Natural killer cell treated with Interleukin-12 subunit alpha and Interleukin-12 subunit beta and Interleukin-15 and Interleukin-18, amount 100 ng/mL, for 72 hours (primary cell): Measurements from ENCODE around the gene LRCOL1. TPM values are rescaled to one million over a fixed set of nuclear protein-coding genes. Genes with fewer than 3 reads are reported as not detected.

Experiments
- ATAC-seq, 2 donors: fragments of 150-1000 bp; cut with Tn5 transposase in 1 of 2; sonication (Bioruptor Pico), chemical (Tn5 transposase) in 1 of 2; 2 replicates each; pipeline ENCODE4 v1.10.0; 2021
- DNase-seq: peaks from one replicate; pipeline ENCODE4 v3.0.0; 2022; ENCODE audit warnings: low spot score
- H3K27ac Mint-ChIP-seq, 2 donors: 1 replicate in 1 of 2; 2 replicates in 1 of 2; pipeline ENCODE4 v1.8.0; 2022; ENCODE audit warnings: mixed read lengths in 2 of 2, mild to moderate bottlenecking in 1 of 2, moderate library complexity in 1 of 2
- H3K27me3 Mint-ChIP-seq, 2 donors: 1 replicate in 1 of 2; 2 replicates in 1 of 2; pipeline ENCODE4 v1.8.0; 2022; ENCODE audit warnings: mixed read lengths in 2 of 2
- H3K36me3 Mint-ChIP-seq: one replicate; pipeline ENCODE4 v1.8.0; 2022; ENCODE audit warnings: mixed read lengths
- H3K4me1 Mint-ChIP-seq, 2 donors: 1 replicate in 1 of 2; 2 replicates in 1 of 2; pipeline ENCODE4 v1.8.0; 2022; ENCODE audit warnings: low read depth in 2 of 2, mixed read lengths in 2 of 2, mild to moderate bottlenecking in 1 of 2
- H3K4me3 Mint-ChIP-seq: one replicate; pipeline ENCODE4 v1.8.0; 2022; ENCODE audit warnings: mixed read lengths
- H3K9me3 Mint-ChIP-seq: 2 replicates; pipeline ENCODE4 v1.8.0; 2022; ENCODE audit warnings: mixed read lengths
- total RNA-seq, 2 donors: library from RNA; stranded (reverse); gene quantifications; one replicate each; pipeline ENCODE4 v1.2.3, GENCODE V29; 2022

LRCOL1 gene
- total RNA-seq, 2 donors from 2014 or later: not detected

GRCh38 chr12:132572106-132572505, 38.3 kb downstream of the LRCOL1 start:
- ATAC-seq (no peak), DNase-seq (no peak)
- H3K36me3 Mint-ChIP-seq: no peaks in the 10 kb centered on the region
- H3K9me3 Mint-ChIP-seq: no peaks in the 10 kb centered on the region
- no peaks in the 10 kb centered on the region for H3K27me3 Mint-ChIP-seq
- no peak overlapping the region for H3K27ac Mint-ChIP-seq
- no peaks in the 10 kb centered on the region for H3K4me1 Mint-ChIP-seq
- no peak overlapping the region for H3K4me3 Mint-ChIP-seq

- Mint-ChIP-seq H3K4me3 (no peak overlapping the region), H3K27me3 (no peaks in the 10 kb centered on the region), H3K4me1 (no peaks in the 10 kb centered on the region), H3K27ac (no peak overlapping the region), H3K36me3 (no peaks in the 10 kb centered on the region), H3K9me3 (no peaks in the 10 kb centered on the region)
- ATAC-seq (no peak), DNase-seq (no peak)
Measured at GRCh38 chr12:132571598-132571997, 38.8 kb downstream of the LRCOL1 start.

- Mint-ChIP-seq H3K4me1 (no peaks in the 10 kb centered on the region), H3K4me3 (no peak overlapping the region), H3K27me3 (no peaks in the 10 kb centered on the region), H3K36me3 (no peaks in the 10 kb centered on the region), H3K27ac (no peak overlapping the region), H3K9me3 (no peaks in the 10 kb centered on the region)
- DNase-seq: no peak
- ATAC-seq: no peak
Measured at GRCh38 chr12:132571051-132571450, 39.3 kb downstream of the LRCOL1 start.

GRCh38 chr12:132570635-132571034, 39.7 kb downstream of the LRCOL1 start:
- Mint-ChIP-seq H3K27ac (no peak overlapping the region), H3K36me3 (no peaks in the 10 kb centered on the region), H3K4me3 (no peak overlapping the region), H3K27me3 (no peaks in the 10 kb centered on the region), H3K4me1 (peaks cover 0 to under 1% of the 10 kb centered on the region in 2 donors), H3K9me3 (no peaks in the 10 kb centered on the region)
- DNase-seq (no peak), ATAC-seq (no peak)

GRCh38 chr12:132569856-132570480, 40.4 kb downstream of the LRCOL1 start:
- H3K27ac Mint-ChIP-seq: no peak overlapping the region

GRCh38 chr12:132568826-132569480, 41.4 kb downstream of the LRCOL1 start:
- H3K36me3 Mint-ChIP-seq: no peaks in the 10 kb centered on the region
- DNase-seq: no peak
- peaks cover 0 to 3% of the 10 kb centered on the region in 2 donors for H3K4me1 Mint-ChIP-seq
- H3K27ac Mint-ChIP-seq: no peak overlapping the region
- ATAC-seq: no peak
- H3K9me3 Mint-ChIP-seq: no peaks in the 10 kb centered on the region
- H3K4me3 Mint-ChIP-seq: no peak overlapping the region
- H3K27me3 Mint-ChIP-seq: no peaks in the 10 kb centered on the region

More at GRCh38 chr12:132569856-132570480, 40.4 kb downstream of the LRCOL1 start:
- no peaks in the 10 kb centered on the region for H3K27me3 Mint-ChIP-seq
- no peak overlapping the region for H3K4me3 Mint-ChIP-seq
- DNase-seq: no peak
- H3K36me3 Mint-ChIP-seq: no peaks in the 10 kb centered on the region
- ATAC-seq: no peak
- H3K9me3 Mint-ChIP-seq: no peaks in the 10 kb centered on the region
- peaks cover 0 to 3% of the 10 kb centered on the region in 2 donors for H3K4me1 Mint-ChIP-seq

GRCh38 chr12:132568301-132568700, 42.1 kb downstream of the LRCOL1 start:
- no peak overlapping the region for H3K27ac Mint-ChIP-seq
- ATAC-seq (no peak), DNase-seq (no peak)
- no peaks in the 10 kb centered on the region for H3K27me3 Mint-ChIP-seq
- no peak overlapping the region for H3K4me3 Mint-ChIP-seq
- peaks cover 0 to 5% of the 10 kb centered on the region in 2 donors for H3K4me1 Mint-ChIP-seq
- H3K9me3 Mint-ChIP-seq: no peaks in the 10 kb centered on the region
- no peaks in the 10 kb centered on the region for H3K36me3 Mint-ChIP-seq

- H3K36me3 Mint-ChIP-seq: no peaks in the 10 kb centered on the region
- no peak overlapping the region for H3K4me3 Mint-ChIP-seq
- DNase-seq (no peak), ATAC-seq (no peak)
- no peaks in the 10 kb centered on the region for H3K27me3 Mint-ChIP-seq
- H3K27ac Mint-ChIP-seq: no peak overlapping the region
- peaks cover 0 to 6% of the 10 kb centered on the region in 2 donors for H3K4me1 Mint-ChIP-seq
- no peaks in the 10 kb centered on the region for H3K9me3 Mint-ChIP-seq
Measured at GRCh38 chr12:132566516-132567131, 43.8 kb downstream of the LRCOL1 start.

- Mint-ChIP-seq H3K36me3 (no peaks in the 10 kb centered on the region), H3K27ac (no peak overlapping the region), H3K4me3 (no peak overlapping the region), H3K9me3 (no peaks in the 10 kb centered on the region), H3K4me1 (peaks cover 0 to 6% of the 10 kb centered on the region in 2 donors), H3K27me3 (no peaks in the 10 kb centered on the region)
- no peak for DNase-seq
- ATAC-seq: no peak
Measured at GRCh38 chr12:132565365-132565764, 45.0 kb downstream of the LRCOL1 start.

GRCh38 chr12:132563911-132564310, 46.5 kb downstream of the LRCOL1 start:
- DNase-seq: no peak
- no peak for ATAC-seq
- no peak overlapping the region for H3K27ac Mint-ChIP-seq
- H3K4me3 Mint-ChIP-seq: no peak overlapping the region
- no peaks in the 10 kb centered on the region for H3K9me3 Mint-ChIP-seq
- no peaks in the 10 kb centered on the region for H3K36me3 Mint-ChIP-seq
- peaks cover 0 to 6% of the 10 kb centered on the region in 2 donors for H3K4me1 Mint-ChIP-seq
- H3K27me3 Mint-ChIP-seq: no peaks in the 10 kb centered on the region

- no peak overlapping the region for H3K4me3 Mint-ChIP-seq
- H3K27me3 Mint-ChIP-seq: peaks cover 0 to 3% of the 10 kb centered on the region in 2 donors
- no peaks in the 10 kb centered on the region for H3K9me3 Mint-ChIP-seq
- H3K4me1 Mint-ChIP-seq: peaks cover 0 to 10% of the 10 kb centered on the region in 2 donors
- no peaks in the 10 kb centered on the region for H3K36me3 Mint-ChIP-seq
- no peak overlapping the region for H3K27ac Mint-ChIP-seq
- ATAC-seq (no peak), DNase-seq (no peak)
Measured at GRCh38 chr12:132562489-132563021, 47.8 kb downstream of the LRCOL1 start.

- peaks cover 0 to 13% of the 10 kb centered on the region in 2 donors for H3K4me1 Mint-ChIP-seq
- no peak for DNase-seq
- H3K27ac Mint-ChIP-seq: no peak overlapping the region
- no peaks in the 10 kb centered on the region for H3K9me3 Mint-ChIP-seq
- ATAC-seq: no peak
- peak overlapping the region; percentile 67 for H3K4me3 Mint-ChIP-seq
- no peaks in the 10 kb centered on the region for H3K36me3 Mint-ChIP-seq
- H3K27me3 Mint-ChIP-seq: peaks cover 0 to 3% of the 10 kb centered on the region in 2 donors
Measured at GRCh38 chr12:132561427-132562156, 48.8 kb downstream of the LRCOL1 start.

- H3K27ac Mint-ChIP-seq: no peak overlapping the region
- peak overlapping the region; percentile 67 for H3K4me3 Mint-ChIP-seq
- peak; percentile 44 to 47 for ATAC-seq
- H3K36me3 Mint-ChIP-seq: no peaks in the 10 kb centered on the region
- H3K4me1 Mint-ChIP-seq: peaks cover 0 to 13% of the 10 kb centered on the region in 2 donors
- H3K27me3 Mint-ChIP-seq: peaks cover 0 to 3% of the 10 kb centered on the region in 2 donors
- DNase-seq: no peak
- no peaks in the 10 kb centered on the region for H3K9me3 Mint-ChIP-seq
Measured at GRCh38 chr12:132560614-132561426, 49.6 kb downstream of the LRCOL1 start.
